Measurements from ENCODE around the gene DOCK9.

Gene DOCK9

DNA sequence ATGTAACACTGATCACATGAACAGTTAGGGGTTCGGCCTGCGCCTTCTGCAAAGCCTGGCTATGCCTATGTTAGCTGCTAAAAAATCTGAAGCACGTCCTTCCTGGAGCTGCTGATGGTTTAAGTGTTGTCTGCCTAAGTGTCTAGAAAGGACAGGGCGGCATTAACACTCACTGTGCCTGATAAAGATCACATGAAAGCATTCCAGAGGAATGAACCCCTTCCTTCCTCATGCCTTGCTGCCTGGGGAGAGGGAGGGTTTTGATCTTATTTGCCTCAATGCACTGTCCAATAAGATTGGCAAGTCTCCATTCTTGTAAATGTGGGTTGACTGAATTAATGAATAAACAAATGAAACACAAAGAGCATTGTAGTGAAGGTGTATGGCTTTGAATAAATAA is 5.2 kb downstream of the DOCK9 start:
- Histone ChIP-seq H4K20me1 (ENCODE audit: insufficient read depth, low read length) (no peaks in the 10 kb centered on the region), H2AFZ (ENCODE audit: low read length) (no peak overlapping the region), H3K4me2 (ENCODE audit: low read depth, low read length) (no peak overlapping the region), H3F3A (ENCODE audit: insufficient read depth, low read length) (no peaks in the 10 kb centered on the region), H3K79me2 (ENCODE audit: low read length) (0 out of 2 replicates have a peak, but pooled peaks cover 4% of the 10 kb centered on the region), H3K27ac (ENCODE audit: low read length) (no peak overlapping the region), H3K9me2 (replicated peaks; ENCODE audit: insufficient read depth, low read length) (no peaks in the 10 kb centered on the region), H3K4me3 (ENCODE audit: low read length) (no peak overlapping the region), H3K27me3 (replicated peaks; ENCODE audit: insufficient read depth, low read length) (no peaks in the 10 kb centered on the region), H3K4me1 (ENCODE audit: low read length) (no peaks in the 10 kb centered on the region), H3K36me3 (replicated peaks; ENCODE audit: insufficient read depth, low read length) (no peaks in the 10 kb centered on the region), H3K9me3 (replicated peaks; ENCODE audit: insufficient read depth, low read length) (no peaks in the 10 kb centered on the region), H3K9ac (ENCODE audit: low read length) (no peak overlapping the region)
- DNase-seq: no peak
- TF ChIP-seq EZH2phosphoT487 (IDR thresholded peaks at IDR 0.05; ENCODE audit: low read length) (no peak), EZH2 (optimal IDR thresholded peaks at IDR 0.05; ENCODE audit: low read depth, low read length) (no peak)
- TF ChIP-seq, protein P1, sequence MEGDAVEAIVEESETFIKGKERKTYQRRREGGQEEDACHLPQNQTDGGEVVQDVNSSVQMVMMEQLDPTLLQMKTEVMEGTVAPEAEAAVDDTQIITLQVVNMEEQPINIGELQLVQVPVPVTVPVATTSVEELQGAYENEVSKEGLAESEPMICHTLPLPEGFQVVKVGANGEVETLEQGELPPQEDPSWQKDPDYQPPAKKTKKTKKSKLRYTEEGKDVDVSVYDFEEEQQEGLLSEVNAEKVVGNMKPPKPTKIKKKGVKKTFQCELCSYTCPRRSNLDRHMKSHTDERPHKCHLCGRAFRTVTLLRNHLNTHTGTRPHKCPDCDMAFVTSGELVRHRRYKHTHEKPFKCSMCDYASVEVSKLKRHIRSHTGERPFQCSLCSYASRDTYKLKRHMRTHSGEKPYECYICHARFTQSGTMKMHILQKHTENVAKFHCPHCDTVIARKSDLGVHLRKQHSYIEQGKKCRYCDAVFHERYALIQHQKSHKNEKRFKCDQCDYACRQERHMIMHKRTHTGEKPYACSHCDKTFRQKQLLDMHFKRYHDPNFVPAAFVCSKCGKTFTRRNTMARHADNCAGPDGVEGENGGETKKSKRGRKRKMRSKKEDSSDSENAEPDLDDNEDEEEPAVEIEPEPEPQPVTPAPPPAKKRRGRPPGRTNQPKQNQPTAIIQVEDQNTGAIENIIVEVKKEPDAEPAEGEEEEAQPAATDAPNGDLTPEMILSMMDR (IDR thresholded peaks at IDR 0.05; ENCODE audit: low read length): no peak

DNA sequence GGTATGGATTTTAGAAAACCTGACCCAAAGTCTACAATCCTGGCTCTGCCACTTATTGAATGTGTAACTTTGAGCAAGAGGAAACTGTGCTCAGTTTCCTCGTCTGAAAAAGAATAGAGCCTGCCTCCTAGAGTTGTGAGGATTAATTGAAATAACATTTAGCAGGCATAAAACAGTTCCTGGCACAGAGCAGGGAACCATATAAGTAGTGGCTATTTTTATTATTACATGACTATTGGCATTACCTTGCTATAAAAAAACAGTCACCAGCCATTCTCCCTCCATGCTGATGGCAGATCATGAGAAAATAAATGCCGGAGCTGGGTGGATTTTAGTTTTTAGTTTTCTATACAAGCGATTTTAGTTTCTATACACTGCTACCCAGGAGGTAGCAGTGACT is 5.8 kb downstream of the DOCK9 start:
- H3K9ac ChIP-seq (ENCODE audit: low read length): no peak overlapping the region
- no peaks in the 10 kb centered on the region for H3F3A ChIP-seq (ENCODE audit: insufficient read depth, low read length)
- DNase-seq: no peak
- H3K4me2 ChIP-seq (ENCODE audit: low read depth, low read length): no peak overlapping the region
- H3K36me3 ChIP-seq (replicated peaks; ENCODE audit: insufficient read depth, low read length): no peaks in the 10 kb centered on the region
- TF ChIP-seq, protein P1 (IDR thresholded peaks at IDR 0.05; ENCODE audit: low read length): no peak
- TF ChIP-seq EZH2 (optimal IDR thresholded peaks at IDR 0.05; ENCODE audit: low read depth, low read length) (no peak), EZH2phosphoT487 (IDR thresholded peaks at IDR 0.05; ENCODE audit: low read length) (no peak)
- H3K79me2 ChIP-seq (ENCODE audit: low read length): 0 out of 2 replicates have a peak, but pooled peaks cover 4% of the 10 kb centered on the region
- no peaks in the 10 kb centered on the region for H3K9me3 ChIP-seq (replicated peaks; ENCODE audit: insufficient read depth, low read length)
- no peak overlapping the region for H3K4me3 ChIP-seq (ENCODE audit: low read length)
- H3K27ac ChIP-seq (ENCODE audit: low read length): no peak overlapping the region
- H4K20me1 ChIP-seq (ENCODE audit: insufficient read depth, low read length): no peaks in the 10 kb centered on the region
- no peaks in the 10 kb centered on the region for H3K9me2 ChIP-seq (replicated peaks; ENCODE audit: insufficient read depth, low read length)
- no peaks in the 10 kb centered on the region for H3K27me3 ChIP-seq (replicated peaks; ENCODE audit: insufficient read depth, low read length)
- no peak overlapping the region for H2AFZ ChIP-seq (ENCODE audit: low read length)
- no peaks in the 10 kb centered on the region for H3K4me1 ChIP-seq (ENCODE audit: low read length)

DNA sequence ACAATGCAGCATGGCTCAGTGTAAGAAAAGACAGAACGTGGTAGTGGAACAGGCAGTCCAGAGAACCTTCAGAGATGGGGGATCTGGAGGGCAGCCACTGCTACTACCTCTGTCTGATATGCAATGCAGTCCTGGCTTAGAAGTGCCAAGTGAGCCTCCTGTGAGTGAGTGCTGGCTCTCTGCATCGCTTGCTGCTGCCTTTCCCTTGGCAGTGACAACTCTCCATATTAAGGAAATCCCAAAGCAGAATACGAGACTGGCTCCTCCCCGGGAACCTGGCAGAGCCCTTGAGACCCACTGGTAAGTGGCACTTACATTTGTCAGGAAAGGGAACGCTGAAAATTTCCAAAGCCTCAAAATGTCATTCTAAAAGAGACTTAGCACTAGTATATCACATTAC is 7.5 kb downstream of the DOCK9 start:
- Histone ChIP-seq H3K79me2 (ENCODE audit: low read length) (0 out of 2 replicates have a peak, but pooled peaks cover 4% of the 10 kb centered on the region), H3K36me3 (replicated peaks; ENCODE audit: insufficient read depth, low read length) (no peaks in the 10 kb centered on the region), H3K27me3 (replicated peaks; ENCODE audit: insufficient read depth, low read length) (no peaks in the 10 kb centered on the region), H3K27ac (ENCODE audit: low read length) (no peak overlapping the region), H3K9ac (ENCODE audit: low read length) (no peak overlapping the region), H2AFZ (ENCODE audit: low read length) (no peak overlapping the region), H3K9me2 (replicated peaks; ENCODE audit: insufficient read depth, low read length) (no peaks in the 10 kb centered on the region), H3K4me2 (ENCODE audit: low read depth, low read length) (no peak overlapping the region), H3K4me1 (ENCODE audit: low read length) (no peaks in the 10 kb centered on the region), H3F3A (ENCODE audit: insufficient read depth, low read length) (no peaks in the 10 kb centered on the region), H3K4me3 (ENCODE audit: low read length) (no peak overlapping the region), H3K9me3 (replicated peaks; ENCODE audit: insufficient read depth, low read length) (no peaks in the 10 kb centered on the region), H4K20me1 (ENCODE audit: insufficient read depth, low read length) (no peaks in the 10 kb centered on the region)
- no peak for DNase-seq
- TF ChIP-seq EZH2 (optimal IDR thresholded peaks at IDR 0.05; ENCODE audit: low read depth, low read length): no peak
- TF ChIP-seq, protein P1 (IDR thresholded peaks at IDR 0.05; ENCODE audit: low read length): no peak
- no peak for TF ChIP-seq EZH2phosphoT487 (IDR thresholded peaks at IDR 0.05; ENCODE audit: low read length)
